Adipocyte (in vitro differentiated cells): ENCODE data around the gene TMEM161A.
"Not testable (repeated sequence)": the region's sequence is repeated elsewhere in the genome, so short reads cannot be mapped to it uniquely, and the experiment has no call there.

Source experiments
- DNase-seq: peaks from one replicate; pipeline ENCODE4 v3.0.0-alpha.2; 2015; ENCODE audit warnings: low read depth
- H3K27me3 ChIP-seq: replicated peaks from 2 replicates; pipeline ENCODE4 v1.7.0; 2013; ENCODE audit warnings: mild to moderate bottlenecking, low read length, moderate library complexity; ENCODE audit not compliant: control insufficient read depth, insufficient read depth
- H3K36me3 ChIP-seq: 2 replicates; pipeline ENCODE4 v1.7.0; 2013; ENCODE audit warnings: low read length, mild to moderate bottlenecking, moderate library complexity; ENCODE audit not compliant: control insufficient read depth, insufficient read depth, severe bottlenecking
- H3K4me1 ChIP-seq: 2 replicates; pipeline ENCODE4 v1.7.0; 2013; ENCODE audit warnings: mild to moderate bottlenecking, low read length, moderate library complexity; ENCODE audit not compliant: control insufficient read depth, insufficient read depth
- H3K4me3 ChIP-seq: 2 replicates; pipeline ENCODE4 v1.7.0; 2013; ENCODE audit warnings: mild to moderate bottlenecking, low read length, moderate library complexity
- H3K9ac ChIP-seq: 2 replicates; pipeline ENCODE4 v1.7.0; 2013; ENCODE audit warnings: mild to moderate bottlenecking, low read length, moderate library complexity
- H3K9me3 ChIP-seq: 2 replicates; pipeline ENCODE4 v1.7.0; 2013; ENCODE audit warnings: mild to moderate bottlenecking, low read length, moderate library complexity; ENCODE audit not compliant: control insufficient read depth

The TMEM161A gene

DNA sequence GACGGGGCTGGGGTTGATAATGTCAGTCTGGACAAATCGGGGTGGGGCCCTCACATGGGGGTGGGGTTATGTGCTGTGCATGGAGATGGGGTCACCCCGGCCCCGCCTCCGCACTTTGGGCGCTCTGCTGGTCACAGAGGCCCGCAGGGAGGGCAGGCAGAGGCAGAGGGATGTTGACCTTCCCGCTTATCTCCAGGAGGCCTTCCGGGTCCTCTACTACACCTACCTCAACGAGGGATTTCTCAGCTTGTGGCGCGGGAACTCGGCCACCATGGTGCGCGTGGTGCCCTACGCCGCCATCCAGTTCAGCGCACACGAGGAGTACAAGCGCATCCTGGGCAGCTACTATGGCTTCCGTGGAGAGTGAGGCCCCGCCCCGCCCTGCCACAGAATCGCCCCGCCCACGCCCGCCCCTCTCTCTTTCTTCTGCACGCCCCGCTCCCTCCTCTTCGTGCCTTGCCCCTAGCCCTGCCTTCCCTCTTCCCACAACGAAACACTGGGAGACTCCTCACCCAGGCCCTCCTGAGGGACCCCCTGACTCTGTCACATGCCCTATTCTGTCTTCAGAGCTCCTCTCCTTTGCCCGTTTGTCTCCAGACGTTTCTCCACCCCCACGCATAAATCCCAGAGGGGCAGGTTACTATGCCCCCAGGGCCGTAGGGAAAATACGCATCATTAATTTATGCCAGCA lies 32.8 kb downstream of the TMEM161A start:
- DNase-seq: peak; percentile 51
- H3K4me1 ChIP-seq: peaks cover 20% of the 10 kb centered on the region
- no peaks in the 10 kb centered on the region for H3K27me3 ChIP-seq
- no peaks in the 10 kb centered on the region for H3K9me3 ChIP-seq
- peak overlapping the region; percentile 76 for H3K4me3 ChIP-seq
- peaks cover 4% of the 10 kb centered on the region for H3K36me3 ChIP-seq
- peak overlapping the region; percentile 63 for H3K9ac ChIP-seq

DNA sequence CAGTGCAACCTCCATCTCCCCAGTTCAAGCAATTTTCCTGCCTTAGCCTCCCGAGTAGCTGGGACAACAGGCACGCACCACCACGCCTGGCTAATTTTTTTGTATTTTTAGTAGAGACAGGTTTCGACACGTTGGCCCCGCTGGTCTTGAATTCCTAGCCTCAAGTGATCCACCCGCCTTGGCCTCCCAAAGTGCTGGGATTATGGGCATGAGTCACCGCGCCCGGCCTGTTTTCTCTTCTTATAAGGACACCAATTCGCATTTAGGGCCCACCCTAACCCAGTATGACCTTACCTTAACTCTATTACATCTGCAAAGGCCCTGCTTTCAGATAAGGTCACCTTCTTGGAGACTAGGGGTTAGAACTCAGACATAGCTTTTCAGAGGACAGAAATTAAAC lies 35.1 kb downstream of the TMEM161A start:
- Histone ChIP-seq H3K27me3 (no peaks in the 10 kb centered on the region), H3K36me3 (peaks cover 4% of the 10 kb centered on the region), H3K9me3 (no peaks in the 10 kb centered on the region), H3K9ac (no peak overlapping the region), H3K4me3 (no peak overlapping the region), H3K4me1 (peaks cover 19% of the 10 kb centered on the region)
- DNase-seq: no peak

DNA sequence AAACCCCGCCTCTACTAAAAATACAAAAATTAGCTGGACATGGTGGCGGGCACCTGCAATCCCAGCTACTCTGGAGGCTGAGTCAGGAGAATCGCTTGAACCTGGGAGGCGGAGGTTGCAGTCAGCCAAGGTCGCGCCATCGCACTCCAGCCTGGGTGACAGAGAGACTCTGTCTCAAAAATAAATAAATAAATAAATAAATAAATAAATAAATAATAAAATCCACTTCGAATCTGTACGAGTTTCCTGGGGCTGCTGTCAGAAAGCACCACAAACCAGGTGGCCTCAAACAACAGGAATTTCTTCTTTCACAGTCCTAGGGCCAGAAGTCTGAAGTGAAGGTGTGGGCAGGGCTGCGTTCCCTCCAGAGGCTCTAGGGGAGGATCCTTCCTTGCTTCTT lies 35.7 kb downstream of the TMEM161A start:
- H3K36me3 ChIP-seq, H3K4me3 ChIP-seq, DNase-seq, H3K27me3 ChIP-seq, H3K9ac ChIP-seq, H3K9me3 ChIP-seq: not testable (repeated sequence)
- peaks cover 19% of the 10 kb centered on the region for H3K4me1 ChIP-seq

DNA sequence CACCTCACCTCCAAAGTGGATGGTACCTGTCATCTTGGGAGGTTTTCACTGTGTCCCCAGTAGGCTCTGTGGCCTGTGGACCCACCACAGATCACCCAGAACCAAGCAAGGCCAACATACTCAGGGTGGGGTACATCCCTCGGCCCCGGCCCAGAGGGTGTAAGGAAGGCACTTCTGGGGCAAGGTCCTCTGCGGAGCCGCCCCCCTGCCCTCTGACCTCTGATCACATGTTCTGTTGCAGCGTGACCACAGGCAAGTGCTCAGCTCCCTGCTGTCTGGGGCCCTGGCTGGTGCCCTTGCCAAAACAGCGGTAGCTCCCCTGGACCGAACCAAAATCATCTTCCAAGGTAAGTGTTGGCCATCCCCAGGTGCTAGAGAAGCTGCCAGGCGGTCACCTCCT lies 36.7 kb downstream of the TMEM161A start:
- H3K4me1 ChIP-seq: peaks cover 19% of the 10 kb centered on the region
- H3K27me3 ChIP-seq: no peaks in the 10 kb centered on the region
- no peak for DNase-seq

DNA sequence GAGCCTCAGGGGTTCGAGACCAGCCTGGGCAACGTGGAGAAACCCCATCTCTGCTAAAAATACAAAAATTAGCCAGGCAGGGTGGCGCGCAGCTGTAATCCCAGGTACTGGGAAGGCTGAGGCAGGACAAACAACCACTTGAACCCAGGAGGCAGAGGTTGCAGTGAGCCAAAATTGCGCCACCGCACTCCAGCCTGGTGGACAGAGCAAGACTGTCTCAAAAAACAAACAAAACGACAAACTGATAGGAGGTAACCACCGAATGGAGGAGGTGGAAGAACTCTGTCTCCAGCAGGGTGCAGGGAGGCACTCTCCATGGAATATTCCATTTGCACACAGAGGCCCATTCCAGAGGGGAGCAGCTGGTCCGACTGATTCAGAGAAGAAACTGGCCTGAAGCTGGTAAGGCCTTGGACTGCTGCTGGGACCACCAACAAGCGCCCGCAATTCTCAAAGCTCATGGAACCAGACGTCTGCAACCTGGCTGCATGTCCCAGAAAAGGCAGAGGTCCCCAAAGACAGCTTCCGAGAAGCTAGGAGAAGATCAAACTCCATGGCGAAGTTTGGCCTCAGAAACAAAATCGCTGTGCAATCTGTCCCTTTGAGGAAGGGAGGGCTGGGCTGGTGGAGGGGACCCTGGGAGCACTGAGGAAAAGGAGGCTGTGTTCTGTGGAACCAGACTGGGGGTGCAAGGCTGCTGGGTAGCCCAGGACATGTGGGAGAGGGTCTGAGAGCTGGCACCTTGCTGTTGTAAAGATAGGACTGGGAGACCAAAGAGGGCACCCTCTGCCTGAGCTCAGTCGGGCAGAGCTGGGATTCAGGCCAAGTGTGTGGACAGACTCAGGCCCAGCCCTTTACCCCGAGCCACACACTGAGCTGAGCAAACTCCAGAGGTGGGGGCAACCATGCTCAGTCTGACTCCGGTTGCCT lies 39.3 kb downstream of the TMEM161A start:
- DNase-seq: peak; percentile 14
- no peak overlapping the region for H3K9ac ChIP-seq
- no peak overlapping the region for H3K4me3 ChIP-seq
- peaks cover 9% of the 10 kb centered on the region for H3K4me1 ChIP-seq
- peaks cover 4% of the 10 kb centered on the region for H3K36me3 ChIP-seq
- no peaks in the 10 kb centered on the region for H3K9me3 ChIP-seq
- no peaks in the 10 kb centered on the region for H3K27me3 ChIP-seq

More for the DNA sequence above, 36.7 kb downstream of the TMEM161A start:
- Histone ChIP-seq H3K9me3 (no peaks in the 10 kb centered on the region), H3K9ac (no peak overlapping the region), H3K4me3 (no peak overlapping the region), H3K36me3 (peaks cover 4% of the 10 kb centered on the region)

DNA sequence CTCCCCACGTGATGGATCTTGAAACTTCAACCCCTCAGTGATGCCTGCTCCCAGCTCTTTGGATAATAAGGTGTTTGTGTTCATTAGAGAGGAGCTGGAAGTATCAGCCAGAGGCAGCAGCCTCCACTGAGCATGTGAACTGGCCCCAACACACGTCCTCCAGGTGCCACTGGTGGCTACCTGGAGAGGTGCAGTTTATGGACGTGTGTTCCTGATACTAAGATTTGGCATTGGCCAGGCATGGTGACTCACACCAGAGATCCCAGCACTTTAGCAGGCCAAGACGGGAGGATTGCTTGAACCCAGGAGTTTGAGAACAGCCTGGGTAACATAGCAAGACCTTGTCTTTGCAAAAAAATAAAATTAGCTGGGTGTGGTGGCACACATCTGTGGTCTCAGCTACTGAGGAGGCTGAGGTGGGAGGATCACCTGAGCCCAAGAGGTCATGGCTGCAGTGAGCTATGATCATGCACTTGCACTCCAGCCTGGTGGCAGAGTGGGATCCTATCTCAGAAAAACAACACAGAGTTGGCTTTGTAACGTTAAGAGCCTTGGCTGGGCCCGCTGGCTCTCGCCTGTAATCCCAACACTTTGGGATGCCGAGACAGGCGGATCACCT lies 40.1 kb downstream of the TMEM161A start:
- no peak overlapping the region for H3K4me3 ChIP-seq
- H3K36me3 ChIP-seq: peaks cover 4% of the 10 kb centered on the region
- H3K9ac ChIP-seq: no peak overlapping the region
- H3K9me3 ChIP-seq: no peaks in the 10 kb centered on the region
- H3K4me1 ChIP-seq: peaks cover 9% of the 10 kb centered on the region
- DNase-seq: no peak
- no peaks in the 10 kb centered on the region for H3K27me3 ChIP-seq

DNA sequence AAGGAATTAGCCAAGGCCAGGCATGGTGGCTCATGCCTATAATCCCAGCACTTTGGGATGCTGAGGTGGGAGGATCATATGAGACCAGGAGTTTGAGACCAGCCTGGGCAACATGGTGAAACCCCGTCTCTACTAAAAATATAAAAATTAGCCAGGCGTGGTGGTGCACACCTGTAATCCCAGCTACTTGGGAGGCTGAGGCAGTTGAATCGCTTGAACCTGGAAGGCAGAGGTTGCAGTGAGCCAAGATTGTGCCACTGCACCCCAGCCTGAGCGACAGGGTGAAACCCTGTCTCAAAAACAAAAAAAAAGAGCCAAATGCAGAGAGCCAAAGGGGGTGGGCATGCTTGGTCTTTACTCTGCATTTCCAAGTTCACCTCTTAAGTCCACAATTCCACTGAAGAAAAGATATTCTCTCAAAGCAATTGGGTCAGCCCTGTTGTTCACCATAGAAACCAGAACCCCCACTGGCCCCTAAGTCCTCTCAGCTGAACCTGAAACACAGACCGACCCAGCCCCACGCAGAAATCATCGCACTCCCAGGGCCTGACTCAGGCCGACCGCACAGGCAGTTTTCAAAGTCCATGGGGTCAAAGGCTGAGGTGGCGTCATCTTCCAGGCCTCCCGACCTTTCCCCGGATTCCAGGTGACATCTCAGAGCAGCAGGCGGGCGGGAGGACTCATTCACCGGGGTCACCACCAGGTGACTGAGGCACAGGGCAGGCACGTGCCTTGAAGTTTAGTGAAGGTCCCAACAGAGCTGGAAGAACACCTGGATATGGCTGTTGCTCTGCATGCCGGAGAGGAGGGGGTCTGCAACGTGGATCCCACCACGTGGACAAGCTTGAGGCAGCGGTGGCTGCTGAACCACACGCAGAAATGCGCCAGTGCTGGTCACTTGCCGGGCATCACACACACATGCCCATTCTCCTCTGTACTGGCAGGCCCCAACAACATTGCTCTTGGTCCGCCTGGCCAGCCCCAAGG lies 41.3 kb downstream of the TMEM161A start:
- no peak for DNase-seq
- Histone ChIP-seq H3K9me3 (no peaks in the 10 kb centered on the region), H3K4me1 (peaks cover 9% of the 10 kb centered on the region), H3K27me3 (no peaks in the 10 kb centered on the region), H3K9ac (no peak overlapping the region), H3K4me3 (no peak overlapping the region), H3K36me3 (peaks cover 4% of the 10 kb centered on the region)

DNA sequence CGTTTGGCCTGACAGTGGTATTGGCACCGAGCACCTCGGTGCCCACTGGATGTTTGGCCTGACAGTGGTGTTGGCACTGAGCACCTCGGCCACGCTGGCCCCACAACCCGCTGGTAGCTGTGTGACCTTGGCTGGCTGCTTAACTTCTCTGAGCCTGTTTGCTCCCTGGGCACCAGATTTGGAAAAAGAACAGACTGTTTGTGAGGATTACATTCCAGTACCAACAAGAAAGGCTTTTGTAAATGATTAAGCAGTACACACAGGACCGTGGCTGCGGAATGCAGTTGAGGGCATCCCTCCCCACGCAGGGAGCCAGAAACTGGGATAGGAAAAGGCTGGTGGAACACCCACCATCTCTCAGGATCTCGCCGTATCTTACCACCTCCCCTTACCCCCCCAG lies 42.6 kb downstream of the TMEM161A start:
- Histone ChIP-seq H3K9ac (no peak overlapping the region), H3K4me1 (peaks cover 9% of the 10 kb centered on the region), H3K27me3 (no peaks in the 10 kb centered on the region), H3K9me3 (no peaks in the 10 kb centered on the region), H3K4me3 (no peak overlapping the region), H3K36me3 (no peaks in the 10 kb centered on the region)
- no peak for DNase-seq

DNA sequence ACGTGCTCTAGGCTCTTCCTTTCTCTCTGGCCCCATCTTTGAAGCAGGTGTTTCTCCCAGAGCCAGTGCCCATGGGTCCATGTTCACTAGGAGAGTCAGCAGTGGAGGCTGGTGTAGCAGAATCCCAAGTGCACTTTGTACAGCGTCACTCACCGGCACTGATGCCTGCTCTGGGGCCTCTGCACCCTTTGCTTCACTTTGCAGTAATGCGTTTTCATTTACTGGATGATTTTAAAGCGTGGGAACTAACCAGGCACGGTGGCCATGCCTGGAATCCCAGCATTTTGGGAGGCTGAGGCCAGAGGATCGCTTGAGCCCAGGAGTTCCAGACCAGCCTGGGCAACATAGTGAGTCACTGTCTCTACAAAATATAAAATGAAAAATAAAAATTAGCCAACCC lies 43.8 kb downstream of the TMEM161A start:
- DNase-seq: no peak
- H3K9ac ChIP-seq: no peak overlapping the region

DNA sequence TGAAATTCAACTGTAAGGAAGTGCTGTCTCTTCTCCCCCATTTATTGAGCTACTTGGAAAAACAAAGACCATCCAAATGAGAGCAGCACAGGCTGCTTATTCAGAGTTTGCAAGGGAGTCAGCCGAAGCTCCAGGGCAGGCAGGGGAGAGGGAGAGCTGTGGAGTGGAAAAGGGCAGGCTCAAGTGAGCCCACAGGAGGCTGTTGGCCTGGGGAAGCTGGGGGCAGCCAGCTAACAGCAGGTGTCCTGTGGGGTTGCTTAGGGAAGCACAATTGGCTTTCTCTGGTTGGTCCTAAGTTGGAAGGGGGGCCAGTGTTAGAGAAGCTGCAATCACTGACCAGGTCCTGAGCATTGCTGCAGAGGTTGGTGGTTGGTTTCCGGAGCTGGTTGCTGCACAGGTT lies 50.6 kb downstream of the TMEM161A start:
- Histone ChIP-seq H3K4me3 (no peak overlapping the region), H3K36me3 (no peaks in the 10 kb centered on the region), H3K9me3 (no peaks in the 10 kb centered on the region), H3K27me3 (no peaks in the 10 kb centered on the region), H3K4me1 (no peaks in the 10 kb centered on the region), H3K9ac (no peak overlapping the region)
- DNase-seq: no peak

More for the DNA sequence above, 43.8 kb downstream of the TMEM161A start:
- Histone ChIP-seq H3K4me3 (no peak overlapping the region), H3K27me3 (no peaks in the 10 kb centered on the region), H3K9me3 (no peaks in the 10 kb centered on the region), H3K4me1 (peaks cover 9% of the 10 kb centered on the region), H3K36me3 (no peaks in the 10 kb centered on the region)
